Neutrophil (primary cell): ENCODE measurements around the gene FASTKD3.

Source experiments
- H3K27ac ChIP-seq: fragments of 200-600 bp; sonication (generic); 2 replicates; pipeline ENCODE4 v1.5.1; 2016; ENCODE audit warnings: mild to moderate bottlenecking, moderate library complexity
- H3K27me3 ChIP-seq: fragments of 200-600 bp; sonication (generic); 2 replicates; pipeline ENCODE4 v1.6.0; 2016; ENCODE audit warnings: mild to moderate bottlenecking
- H3K36me3 ChIP-seq: fragments of 200-600 bp; sonication (generic); 2 replicates; pipeline ENCODE4 v1.5.1; 2017
- H3K4me1 ChIP-seq, 2 experiments: fragments of 200-600 bp in 1 of 2; sonication (generic) in 1 of 2; 1 replicate in 1 of 2; 2 replicates in 1 of 2; pipeline versions ENCODE4 v1.5.1 to v1.6.1; 2013 to 2016; ENCODE audit warnings: low read depth in 1 of 2, low read length in 1 of 2, mild to moderate bottlenecking in 1 of 2, moderate library complexity in 1 of 2; ENCODE audit not compliant: control insufficient read depth in 1 of 2, insufficient read depth in 1 of 2
- H3K4me3 ChIP-seq, 2 experiments: fragments of 200-600 bp in 1 of 2; sonication (generic) in 1 of 2; 1 replicate in 1 of 2; 2 replicates in 1 of 2; pipeline ENCODE4 v1.5.1; 2013 to 2016; ENCODE audit warnings: low read depth in 1 of 2, low read length in 1 of 2, mild to moderate bottlenecking in 1 of 2, moderate library complexity in 1 of 2
- H3K9me3 ChIP-seq: fragments of 200-600 bp; sonication (generic); 2 replicates; pipeline ENCODE4 v1.5.1; 2016
- CTCF ChIP-seq: fragments of 200-600 bp; sonication (generic); IDR thresholded peaks from 2 replicates; pipeline ENCODE4 v1.5.1; 2016; ENCODE audit warnings: antibody characterized with exemption

Gene FASTKD3

GRCh38 chr5:7849681-7850394 lies 19.0 kb downstream of the FASTKD3 start:
- H3K27me3 ChIP-seq, result peaks cover 86% of the 10 kb centered on the region
- no peak for TF ChIP-seq CTCF
- H3K36me3 ChIP-seq, result no peaks in the 10 kb centered on the region
- peaks cover 0 to 15% of the 10 kb centered on the region in 2 experiments for H3K4me1 ChIP-seq
- no peaks in the 10 kb centered on the region for H3K9me3 ChIP-seq
- no peak overlapping the region for H3K27ac ChIP-seq
- peak overlapping the region in 1 of 2 experiments; percentile 48 for H3K4me3 ChIP-seq

- no peaks in the 10 kb centered on the region for H3K36me3 ChIP-seq
- no peaks in the 10 kb centered on the region for H3K9me3 ChIP-seq
- no peak overlapping the region for H3K4me3 ChIP-seq
- no peak for TF ChIP-seq CTCF
- peaks cover 0 to 15% of the 10 kb centered on the region in 2 experiments for H3K4me1 ChIP-seq
- H3K27ac ChIP-seq, result no peak overlapping the region
- H3K27me3 ChIP-seq, result peaks cover 87% of the 10 kb centered on the region
Observed at GRCh38 chr5:7848296-7848695, 20.5 kb downstream of the FASTKD3 start.

- H3K27me3 ChIP-seq, result peaks cover 79% of the 10 kb centered on the region
- H3K27ac ChIP-seq, result no peak overlapping the region
- no peaks in the 10 kb centered on the region for H3K9me3 ChIP-seq
- no peaks in the 10 kb centered on the region for H3K36me3 ChIP-seq
- no peak overlapping the region for H3K4me3 ChIP-seq
- H3K4me1 ChIP-seq, result peaks cover 0 to 15% of the 10 kb centered on the region in 2 experiments
- TF ChIP-seq CTCF, result no peak
Observed at GRCh38 chr5:7846327-7846726, 22.5 kb downstream of the FASTKD3 start.

GRCh38 chr5:7845557-7845956 lies 23.3 kb downstream of the FASTKD3 start:
- H3K36me3 ChIP-seq, result no peaks in the 10 kb centered on the region
- no peaks in the 10 kb centered on the region for H3K9me3 ChIP-seq
- no peak overlapping the region for H3K4me3 ChIP-seq
- no peak overlapping the region for H3K27ac ChIP-seq
- no peak for TF ChIP-seq CTCF
- peaks cover 72% of the 10 kb centered on the region for H3K27me3 ChIP-seq
- H3K4me1 ChIP-seq, result peaks cover 0 to 9% of the 10 kb centered on the region in 2 experiments

GRCh38 chr5:7844901-7845300 lies 23.9 kb downstream of the FASTKD3 start:
- no peak for TF ChIP-seq CTCF
- Histone ChIP-seq H3K27ac (no peak overlapping the region), H3K4me1 (peaks cover 0 to 4% of the 10 kb centered on the region in 2 experiments), H3K27me3 (peaks cover 65% of the 10 kb centered on the region), H3K4me3 (no peak overlapping the region), H3K9me3 (no peaks in the 10 kb centered on the region), H3K36me3 (no peaks in the 10 kb centered on the region)
